ENCODE measurements around the gene LRRFIP1.

- TF ChIP-seq POLR2A (IDR thresholded peaks at IDR 0.05) (no peak), EP300 (IDR thresholded peaks at IDR 0.05; ENCODE audit: low read depth) (no peak)
These were observed 25.0 kb upstream of the LRRFIP1 start for GRCh38 chr2:237602409-237602808.
